ENCODE results near the gene PARD6B. TPM values are rescaled to one million over a fixed set of nuclear protein-coding genes. Genes with fewer than 3 reads are reported as not detected.

PARD6B gene
- total and polyA plus RNA-seq, 8 donors, result 3.1 to 17.8 (median 10.6) TPM

DNA sequence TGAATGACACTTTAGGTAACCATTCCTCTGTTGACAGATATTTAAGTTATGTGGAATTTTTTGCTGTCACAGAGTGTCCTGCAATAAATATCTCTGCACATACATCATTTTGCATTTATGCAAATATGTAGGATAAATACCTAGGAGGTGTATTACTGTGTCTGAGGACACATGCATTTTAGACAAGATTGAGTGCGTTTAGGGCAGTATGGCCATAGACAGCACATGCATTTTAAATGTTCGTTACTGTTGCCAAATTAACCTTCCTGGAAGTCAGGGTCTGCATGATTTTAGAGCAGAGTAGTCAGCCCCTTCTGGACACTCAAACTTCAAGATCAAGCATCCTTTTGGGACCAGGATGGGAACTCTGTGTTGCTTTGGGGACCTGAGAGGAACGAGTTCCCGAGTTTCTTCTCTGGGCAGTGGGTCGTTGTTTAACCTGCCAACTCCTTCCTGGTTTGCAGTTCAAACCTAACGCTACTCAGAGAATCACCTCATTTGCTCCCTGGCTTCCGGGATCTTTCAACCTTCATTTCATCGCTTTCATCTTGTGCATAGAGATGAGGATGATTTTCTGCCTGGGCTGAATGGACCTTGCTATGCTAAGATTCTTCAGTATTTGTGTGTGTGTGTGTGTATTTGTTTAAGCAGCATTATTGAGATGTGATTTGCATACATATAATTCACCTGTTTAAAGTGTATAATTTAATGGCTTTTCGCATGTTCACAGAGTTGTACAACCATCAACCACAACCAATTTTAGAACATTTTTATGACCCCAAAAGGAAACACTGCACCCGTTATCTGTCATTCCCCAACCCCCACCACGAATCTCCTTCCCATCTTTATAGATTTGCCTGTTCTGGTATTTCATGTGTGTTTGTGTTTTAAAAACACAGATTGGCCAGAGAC lies 73.3 kb downstream of the PARD6B start:
- no peak for TF ChIP-seq CTCF (IDR thresholded peaks at IDR 0.05)
- WGBS, 2 donors, result 41 to 62% methylated on average over 11 of the region's 11 CpGs
- no peak for FAIRE-seq
- no peaks in the 10 kb centered on the region for H3K4me1 ChIP-seq
- H3K9me3 ChIP-seq, result no peaks in the 10 kb centered on the region
- H3K27me3 ChIP-seq, result no peaks in the 10 kb centered on the region
- H3K36me3 ChIP-seq, result no peaks in the 10 kb centered on the region
- ATAC-seq, result peak in 1 of 4 donors; percentile 11
- no peak overlapping the region for H3K27ac ChIP-seq
- DNase-seq, result no peak
- no peak overlapping the region for H3K4me3 ChIP-seq
- intact Hi-C loops (cut with DNase I), result no loop called here

DNA sequence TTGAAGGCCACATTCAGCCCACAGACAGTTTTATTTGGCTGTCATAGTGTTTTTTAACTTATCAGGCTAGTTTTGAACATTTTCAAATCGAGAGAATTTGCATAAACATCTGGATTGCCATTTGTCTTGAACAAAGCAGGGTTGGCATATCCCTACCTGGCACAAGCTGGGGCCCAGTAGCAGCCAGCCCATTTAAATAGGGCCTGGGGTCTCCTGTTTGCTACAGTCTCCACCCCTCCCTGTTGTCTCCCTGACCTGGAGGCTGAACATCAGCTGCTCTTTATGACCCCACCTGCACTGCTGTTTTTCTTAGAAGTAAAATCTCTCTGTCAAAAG lies 73.9 kb downstream of the PARD6B start:
- DNase-seq (no peak), ATAC-seq (no peak), FAIRE-seq (no peak)
- Histone ChIP-seq H3K27ac (no peak overlapping the region), H3K4me1 (no peaks in the 10 kb centered on the region), H3K27me3 (no peaks in the 10 kb centered on the region), H3K9me3 (no peaks in the 10 kb centered on the region), H3K4me3 (no peak overlapping the region), H3K36me3 (no peaks in the 10 kb centered on the region)
- WGBS, 2 donors, result 37 to 59% methylated on average over 1 of the region's 1 CpG
- intact Hi-C loops (cut with DNase I), result no loop called here
- no peak for TF ChIP-seq CTCF (IDR thresholded peaks at IDR 0.05)

GRCh38 chr20:50806126-50806768 lies 74.9 kb downstream of the PARD6B start:
- intact Hi-C loops (cut with DNase I), result no loop called here
- Histone ChIP-seq H3K27me3 (no peaks in the 10 kb centered on the region), H3K4me3 (no peak overlapping the region), H3K4me1 (no peaks in the 10 kb centered on the region), H3K36me3 (no peaks in the 10 kb centered on the region), H3K27ac (no peak overlapping the region), H3K9me3 (no peaks in the 10 kb centered on the region)
- WGBS, 2 donors, result 88% methylated on average over 5 of the region's 5 CpGs
- no peak for TF ChIP-seq CTCF (IDR thresholded peaks at IDR 0.05)
- DNase-seq (no peak), ATAC-seq (no peak), FAIRE-seq (no peak)

Other genes starting within 250 kb of the PARD6B start
- 10 to 100 TPM in 1 of 6 donors, 1 to 10 TPM in 5; 6.0 to 12.4 (median 8.4) TPM for gene PTPN1, start 221.2 kb upstream of the PARD6B start, total RNA-seq
- gene PTPN1, start 221.2 kb upstream of the PARD6B start, polyA plus RNA-seq, result 10 to 100 TPM in 1 of 2 donors, 1 to 10 TPM in 1; 8.3 to 11.2 TPM
- 1 to 10 TPM in 4 of 6 donors, under 1 TPM in 2; 0.67 to 3.4 (median 1.5) TPM for gene RIPOR3, start 40.0 kb upstream of the PARD6B start, total RNA-seq
- 10 to 100 TPM in 1 of 2 donors, 1 to 10 TPM in 1; 8.1 to 11.3 TPM for gene RIPOR3, start 40.0 kb upstream of the PARD6B start, polyA plus RNA-seq
- gene BCAS4, start 63.5 kb downstream of the PARD6B start, total RNA-seq, result 1 to 10 TPM in 5 of 6 donors, under 1 TPM in 1; 0.85 to 1.9 (median 1.7) TPM
- gene BCAS4, start 63.5 kb downstream of the PARD6B start, polyA plus RNA-seq, result 1 to 10 TPM; 2.0 to 4.8 TPM
- 10 to 100 TPM; 18.7 to 33.8 (median 20.5) TPM for gene ADNP, start 199.9 kb downstream of the PARD6B start, total RNA-seq
- gene ADNP, start 199.9 kb downstream of the PARD6B start, polyA plus RNA-seq, result 10 to 100 TPM; 17.8 to 21.5 TPM
- gene DPM1, start 227.0 kb downstream of the PARD6B start, total RNA-seq, result 10 to 100 TPM; 16.1 to 24.0 (median 17.8) TPM
- 10 to 100 TPM; 13.6 to 34.8 TPM for gene DPM1, start 227.0 kb downstream of the PARD6B start, polyA plus RNA-seq
- gene MOCS3, start 227.2 kb downstream of the PARD6B start, total RNA-seq, result 1 to 10 TPM; 1.3 to 2.3 (median 1.8) TPM
- gene MOCS3, start 227.2 kb downstream of the PARD6B start, polyA plus RNA-seq, result 1 to 10 TPM in 1 of 2 donors, under 1 TPM in 1; 0.72 to 1.9 TPM